GM06990 (cell line): ENCODE results near the gene DTWD2.
"Not testable (repeated sequence)": the region's sequence is repeated elsewhere in the genome, so short reads cannot be mapped to it uniquely, and the experiment has no call there.

Source experiments
- DNase-seq: peaks from one replicate; pipeline ENCODE4 v3.0.0-alpha.2; 2011; ENCODE audit not compliant: insufficient read length; ENCODE audit errors: extremely low read depth
- H3K27me3 ChIP-seq: replicated peaks from 2 replicates; pipeline ENCODE4 v1.6.0; 2011; ENCODE audit warnings: low read length; ENCODE audit not compliant: control insufficient read depth, insufficient read depth
- H3K36me3 ChIP-seq: 2 replicates; pipeline ENCODE4 v1.5.1; 2011; ENCODE audit warnings: low read length; ENCODE audit not compliant: control insufficient read depth, insufficient read depth
- H3K4me3 ChIP-seq: replicated peaks from 2 replicates; pipeline ENCODE4 v1.5.1; 2011; ENCODE audit warnings: low read depth, mild to moderate bottlenecking, control low read depth, low read length
- CTCF ChIP-seq: IDR thresholded peaks from 2 replicates; pipeline ENCODE4 v1.5.1; 2011; ENCODE audit warnings: low read length, control low read depth, mild to moderate bottlenecking, inconsistent platforms; ENCODE audit not compliant: insufficient read depth, poor library complexity, severe bottlenecking

DTWD2 gene

GRCh38 chr5:118981783-118982182 lies 6.6 kb downstream of the DTWD2 start:
- no peak for TF ChIP-seq CTCF
- no peaks in the 10 kb centered on the region for H3K27me3 ChIP-seq
- DNase-seq, result no peak
- no peak overlapping the region for H3K4me3 ChIP-seq
- no peaks in the 10 kb centered on the region for H3K36me3 ChIP-seq

GRCh38 chr5:118980438-118980837 lies 7.9 kb downstream of the DTWD2 start:
- no peak for DNase-seq

GRCh38 chr5:118980017-118980416 lies 8.3 kb downstream of the DTWD2 start:
- Histone ChIP-seq H3K4me3 (no peak overlapping the region), H3K36me3 (no peaks in the 10 kb centered on the region), H3K27me3 (no peaks in the 10 kb centered on the region)
- no peak for DNase-seq
- no peak for TF ChIP-seq CTCF

More at GRCh38 chr5:118980438-118980837, 7.9 kb downstream of the DTWD2 start:
- Histone ChIP-seq H3K4me3 (no peak overlapping the region), H3K36me3 (no peaks in the 10 kb centered on the region), H3K27me3 (no peaks in the 10 kb centered on the region)
- no peak for TF ChIP-seq CTCF

- not testable (repeated sequence) for H3K4me3 ChIP-seq, H3K36me3 ChIP-seq, DNase-seq, H3K27me3 ChIP-seq
These were observed 14.4 kb downstream of the DTWD2 start for GRCh38 chr5:118973779-118974445.

- no peak overlapping the region for H3K4me3 ChIP-seq
- H3K36me3 ChIP-seq, result no peaks in the 10 kb centered on the region
- H3K27me3 ChIP-seq, result no peaks in the 10 kb centered on the region
- DNase-seq, result no peak
- TF ChIP-seq CTCF, result no peak
These were observed 19.4 kb downstream of the DTWD2 start for GRCh38 chr5:118968925-118969375.

GRCh38 chr5:118968406-118968911 lies 19.9 kb downstream of the DTWD2 start:
- DNase-seq, result no peak
- H3K4me3 ChIP-seq, result no peak overlapping the region
- H3K36me3 ChIP-seq, result no peaks in the 10 kb centered on the region
- no peak for TF ChIP-seq CTCF
- no peaks in the 10 kb centered on the region for H3K27me3 ChIP-seq
